Suprapubic skin (tissue), 4 donors: Measurements from ENCODE around the gene CAMSAP1.

Experiments
- CTCF ChIP-seq, 2 donors: fragments of 200-600 bp in 1 of 2; fragments of 450-650 bp in 1 of 2; sonication (generic) in 1 of 2; IDR thresholded peaks; one replicate each; pipeline ENCODE4 v1.5.1; 2016 to 2019; ENCODE audit warnings: antibody characterized with exemption in 2 of 2, mild to moderate bottlenecking in 1 of 2, moderate library complexity in 1 of 2
- EP300 ChIP-seq: sonication (generic); formaldehyde crosslinking; IDR thresholded peaks from one replicate; pipeline ENCODE4 v1.6.1; 2017; ENCODE audit warnings: antibody characterized with exemption
- POLR2A ChIP-seq, 2 donors: fragments of 450-650 bp; IDR thresholded peaks; one replicate each; pipeline ENCODE4 v1.6.1; 2017; ENCODE audit warnings: antibody characterized with exemption in 2 of 2, mild to moderate bottlenecking in 2 of 2, moderate library complexity in 2 of 2
- POLR2AphosphoS5 ChIP-seq, 3 donors: sonication (generic); formaldehyde crosslinking; IDR thresholded peaks; one replicate each; pipeline ENCODE4 v1.6.1; 2017; ENCODE audit warnings: antibody characterized with exemption in 3 of 3

GRCh38 chr9:135797507-135798262, 109.7 kb downstream of the CAMSAP1 start:
- TF ChIP-seq POLR2AphosphoS5 (IDR thresholded peaks at IDR 0.05) (no peak), CTCF (IDR thresholded peaks at IDR 0.05) (peak in 1 of 2 donors; percentile 49), EP300 (no peak), POLR2A (IDR thresholded peaks at IDR 0.05) (no peak)
